ENCODE results near the gene FBXO4. TPM values are rescaled to one million over a fixed set of nuclear protein-coding genes. Genes with fewer than 3 reads are reported as not detected.

Gene FBXO4
- total RNA-seq, 2 donors from 2014 or later = 7.6 to 8.6 TPM

DNA sequence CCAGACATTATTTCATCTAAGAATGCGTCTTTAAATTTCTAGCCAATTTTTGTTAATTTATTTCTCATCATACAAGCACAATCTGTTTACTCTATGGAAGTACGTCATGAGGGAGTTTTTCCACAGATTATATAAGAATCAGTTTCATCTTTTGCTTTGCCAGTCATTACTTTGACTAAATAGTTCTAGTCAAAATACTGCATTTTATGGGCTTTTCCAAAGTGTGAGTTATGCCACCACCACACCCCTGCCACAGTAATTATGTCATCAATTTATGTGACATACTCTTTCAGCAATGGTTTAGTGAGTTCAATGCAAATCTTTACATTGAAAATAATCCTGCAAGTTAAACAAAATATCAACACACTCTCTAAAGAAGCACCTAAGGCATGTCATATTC lies 18.9 kb upstream of the FBXO4 start:
- no peaks in the 10 kb centered on the region for H3K4me1 ChIP-seq
- H3K9me3 ChIP-seq = no peaks in the 10 kb centered on the region
- no peaks in the 10 kb centered on the region for H3K27me3 ChIP-seq
- intact Hi-C loops (cut with DNase I) = loop anchor here (5.0 kb wide), 1 partner anchor 39 kb away; no protein-coding TSS in a partner anchor
- H3K4me3 ChIP-seq = no peak overlapping the region
- H3K27ac ChIP-seq = no peak overlapping the region
- no peak overlapping the region for H3K9ac ChIP-seq (ENCODE audit: low read depth in 2 of 2, low read length in 2 of 2)
- H3K36me3 ChIP-seq = no peaks in the 10 kb centered on the region
- no peak for DNase-seq
- TF ChIP-seq, protein P1, sequence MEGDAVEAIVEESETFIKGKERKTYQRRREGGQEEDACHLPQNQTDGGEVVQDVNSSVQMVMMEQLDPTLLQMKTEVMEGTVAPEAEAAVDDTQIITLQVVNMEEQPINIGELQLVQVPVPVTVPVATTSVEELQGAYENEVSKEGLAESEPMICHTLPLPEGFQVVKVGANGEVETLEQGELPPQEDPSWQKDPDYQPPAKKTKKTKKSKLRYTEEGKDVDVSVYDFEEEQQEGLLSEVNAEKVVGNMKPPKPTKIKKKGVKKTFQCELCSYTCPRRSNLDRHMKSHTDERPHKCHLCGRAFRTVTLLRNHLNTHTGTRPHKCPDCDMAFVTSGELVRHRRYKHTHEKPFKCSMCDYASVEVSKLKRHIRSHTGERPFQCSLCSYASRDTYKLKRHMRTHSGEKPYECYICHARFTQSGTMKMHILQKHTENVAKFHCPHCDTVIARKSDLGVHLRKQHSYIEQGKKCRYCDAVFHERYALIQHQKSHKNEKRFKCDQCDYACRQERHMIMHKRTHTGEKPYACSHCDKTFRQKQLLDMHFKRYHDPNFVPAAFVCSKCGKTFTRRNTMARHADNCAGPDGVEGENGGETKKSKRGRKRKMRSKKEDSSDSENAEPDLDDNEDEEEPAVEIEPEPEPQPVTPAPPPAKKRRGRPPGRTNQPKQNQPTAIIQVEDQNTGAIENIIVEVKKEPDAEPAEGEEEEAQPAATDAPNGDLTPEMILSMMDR (IDR thresholded peaks at IDR 0.05) = no peak

GRCh38 chr5:41908374-41909079 lies 16.6 kb upstream of the FBXO4 start:
- intact Hi-C loops (cut with DNase I) = loop anchor here (5.0 kb wide), 1 partner anchor 41 kb away; no protein-coding TSS in a partner anchor
- Histone ChIP-seq H3K9me3 (no peaks in the 10 kb centered on the region), H3K4me1 (no peaks in the 10 kb centered on the region), H3K36me3 (peaks cover 8% of the 10 kb centered on the region), H3K9ac (ENCODE audit: low read depth in 2 of 2, low read length in 2 of 2) (no peak overlapping the region), H3K4me3 (no peak overlapping the region), H3K27ac (no peak overlapping the region), H3K27me3 (no peaks in the 10 kb centered on the region)
- no peak for DNase-seq
- TF ChIP-seq, protein P1 (IDR thresholded peaks at IDR 0.05) = no peak

GRCh38 chr5:41918105-41918504 lies 7.0 kb upstream of the FBXO4 start:
- intact Hi-C loops (cut with DNase I) = no loop called here
- Histone ChIP-seq H3K9ac (ENCODE audit: low read depth in 2 of 2, low read length in 2 of 2) (no peak overlapping the region), H3K27ac (no peak overlapping the region), H3K4me3 (no peak overlapping the region), H3K36me3 (no peaks in the 10 kb centered on the region), H3K27me3 (no peaks in the 10 kb centered on the region), H3K4me1 (no peaks in the 10 kb centered on the region), H3K9me3 (no peaks in the 10 kb centered on the region)
- no peak for DNase-seq
- TF ChIP-seq, protein P1 (IDR thresholded peaks at IDR 0.05) = no peak

DNA sequence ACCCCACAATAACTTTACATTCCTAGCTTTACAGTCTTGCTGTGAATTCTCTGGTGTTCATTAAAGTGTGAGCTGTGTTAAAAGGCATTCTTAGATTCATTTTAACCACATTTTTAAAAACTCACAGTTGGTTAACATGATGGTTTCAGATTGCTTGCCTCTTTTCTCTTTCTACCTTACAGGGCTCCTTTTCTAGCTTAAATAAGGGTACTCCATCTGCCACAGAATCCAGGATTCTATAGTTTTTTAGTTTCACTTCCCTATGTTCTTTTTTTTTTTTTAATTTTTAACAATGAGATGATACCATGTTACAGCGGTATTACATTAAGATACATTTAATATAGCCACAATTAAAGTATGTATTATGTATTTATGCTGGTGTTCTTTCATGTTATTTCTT lies 3.9 kb upstream of the FBXO4 start:
- intact Hi-C loops (cut with DNase I) = no loop called here
- no peak overlapping the region for H3K9ac ChIP-seq (ENCODE audit: low read depth in 2 of 2, low read length in 2 of 2)
- H3K4me3 ChIP-seq = no peak overlapping the region
- no peaks in the 10 kb centered on the region for H3K27me3 ChIP-seq
- TF ChIP-seq, protein P1 (IDR thresholded peaks at IDR 0.05) = no peak
- no peak for DNase-seq
- H3K9me3 ChIP-seq = no peaks in the 10 kb centered on the region
- H3K4me1 ChIP-seq = no peaks in the 10 kb centered on the region
- no peak overlapping the region for H3K27ac ChIP-seq
- no peaks in the 10 kb centered on the region for H3K36me3 ChIP-seq

GRCh38 chr5:41921874-41922273 lies 3.2 kb upstream of the FBXO4 start:
- no peaks in the 10 kb centered on the region for H3K36me3 ChIP-seq
- TF ChIP-seq, protein P1 (IDR thresholded peaks at IDR 0.05) = no peak
- no peak overlapping the region for H3K27ac ChIP-seq
- no peak overlapping the region for H3K4me3 ChIP-seq
- no peaks in the 10 kb centered on the region for H3K4me1 ChIP-seq
- H3K9ac ChIP-seq (ENCODE audit: low read depth in 2 of 2, low read length in 2 of 2) = no peak overlapping the region
- no peaks in the 10 kb centered on the region for H3K9me3 ChIP-seq
- no peak for DNase-seq
- intact Hi-C loops (cut with DNase I) = no loop called here
- H3K27me3 ChIP-seq = no peaks in the 10 kb centered on the region
